ENCODE measurements around the gene C7orf33. TPM values are rescaled to one million over a fixed set of nuclear protein-coding genes. Genes with fewer than 3 reads are reported as not detected.

Gene C7orf33
- total and polyA plus RNA-seq, 2 of the 8 experiments (the other 6 are each of a cell fraction or from before 2014, with no cell fraction given): not detected

DNA sequence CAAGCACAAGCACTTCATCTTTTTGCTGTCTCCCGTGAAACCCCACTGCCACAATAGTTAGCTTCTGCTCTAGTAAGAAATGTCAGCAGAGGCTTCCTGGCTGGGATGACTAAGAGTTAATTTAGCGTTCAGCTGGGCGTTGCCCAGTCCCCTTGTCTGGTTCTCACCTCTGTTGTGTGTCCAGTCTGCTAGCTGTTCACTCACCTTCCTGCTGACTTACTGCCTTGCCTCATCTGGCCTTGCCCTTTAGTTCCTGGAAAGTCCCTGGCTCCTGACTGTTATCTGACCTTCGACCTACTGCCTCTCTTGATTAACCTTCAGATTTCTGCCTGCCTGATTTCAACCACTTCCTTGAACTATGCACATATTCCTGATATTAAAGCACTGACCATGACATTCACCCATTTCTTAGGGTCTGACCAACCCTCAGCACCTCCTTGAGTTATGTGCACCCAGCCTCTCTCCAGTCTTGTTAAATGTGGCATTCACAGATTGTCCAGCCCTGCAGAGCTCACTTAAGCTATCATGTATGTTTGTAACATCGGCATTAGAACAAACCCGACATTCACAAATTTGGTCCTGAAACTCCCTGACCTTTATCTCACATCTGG, 30.3 kb downstream of the C7orf33 start (continued):
- TF ChIP-seq SIN3A (conservative IDR thresholded peaks at IDR 0.05 in 1 of 2, IDR thresholded peaks at IDR 0.05 in 1 of 2; ENCODE audit: low read depth in 1 of 2, low read length in 2 of 2) (no peak), SIRT6 (IDR thresholded peaks at IDR 0.05; ENCODE audit: low read length) (no peak)
- TF ChIP-seq, protein P1, sequence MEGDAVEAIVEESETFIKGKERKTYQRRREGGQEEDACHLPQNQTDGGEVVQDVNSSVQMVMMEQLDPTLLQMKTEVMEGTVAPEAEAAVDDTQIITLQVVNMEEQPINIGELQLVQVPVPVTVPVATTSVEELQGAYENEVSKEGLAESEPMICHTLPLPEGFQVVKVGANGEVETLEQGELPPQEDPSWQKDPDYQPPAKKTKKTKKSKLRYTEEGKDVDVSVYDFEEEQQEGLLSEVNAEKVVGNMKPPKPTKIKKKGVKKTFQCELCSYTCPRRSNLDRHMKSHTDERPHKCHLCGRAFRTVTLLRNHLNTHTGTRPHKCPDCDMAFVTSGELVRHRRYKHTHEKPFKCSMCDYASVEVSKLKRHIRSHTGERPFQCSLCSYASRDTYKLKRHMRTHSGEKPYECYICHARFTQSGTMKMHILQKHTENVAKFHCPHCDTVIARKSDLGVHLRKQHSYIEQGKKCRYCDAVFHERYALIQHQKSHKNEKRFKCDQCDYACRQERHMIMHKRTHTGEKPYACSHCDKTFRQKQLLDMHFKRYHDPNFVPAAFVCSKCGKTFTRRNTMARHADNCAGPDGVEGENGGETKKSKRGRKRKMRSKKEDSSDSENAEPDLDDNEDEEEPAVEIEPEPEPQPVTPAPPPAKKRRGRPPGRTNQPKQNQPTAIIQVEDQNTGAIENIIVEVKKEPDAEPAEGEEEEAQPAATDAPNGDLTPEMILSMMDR (IDR thresholded peaks at IDR 0.05; ENCODE audit: control extremely low read depth in 1 of 3, insufficient read depth in 1 of 3, low read depth in 1 of 3, low read length in 3 of 3): no peak
- TF ChIP-seq, protein P2, sequence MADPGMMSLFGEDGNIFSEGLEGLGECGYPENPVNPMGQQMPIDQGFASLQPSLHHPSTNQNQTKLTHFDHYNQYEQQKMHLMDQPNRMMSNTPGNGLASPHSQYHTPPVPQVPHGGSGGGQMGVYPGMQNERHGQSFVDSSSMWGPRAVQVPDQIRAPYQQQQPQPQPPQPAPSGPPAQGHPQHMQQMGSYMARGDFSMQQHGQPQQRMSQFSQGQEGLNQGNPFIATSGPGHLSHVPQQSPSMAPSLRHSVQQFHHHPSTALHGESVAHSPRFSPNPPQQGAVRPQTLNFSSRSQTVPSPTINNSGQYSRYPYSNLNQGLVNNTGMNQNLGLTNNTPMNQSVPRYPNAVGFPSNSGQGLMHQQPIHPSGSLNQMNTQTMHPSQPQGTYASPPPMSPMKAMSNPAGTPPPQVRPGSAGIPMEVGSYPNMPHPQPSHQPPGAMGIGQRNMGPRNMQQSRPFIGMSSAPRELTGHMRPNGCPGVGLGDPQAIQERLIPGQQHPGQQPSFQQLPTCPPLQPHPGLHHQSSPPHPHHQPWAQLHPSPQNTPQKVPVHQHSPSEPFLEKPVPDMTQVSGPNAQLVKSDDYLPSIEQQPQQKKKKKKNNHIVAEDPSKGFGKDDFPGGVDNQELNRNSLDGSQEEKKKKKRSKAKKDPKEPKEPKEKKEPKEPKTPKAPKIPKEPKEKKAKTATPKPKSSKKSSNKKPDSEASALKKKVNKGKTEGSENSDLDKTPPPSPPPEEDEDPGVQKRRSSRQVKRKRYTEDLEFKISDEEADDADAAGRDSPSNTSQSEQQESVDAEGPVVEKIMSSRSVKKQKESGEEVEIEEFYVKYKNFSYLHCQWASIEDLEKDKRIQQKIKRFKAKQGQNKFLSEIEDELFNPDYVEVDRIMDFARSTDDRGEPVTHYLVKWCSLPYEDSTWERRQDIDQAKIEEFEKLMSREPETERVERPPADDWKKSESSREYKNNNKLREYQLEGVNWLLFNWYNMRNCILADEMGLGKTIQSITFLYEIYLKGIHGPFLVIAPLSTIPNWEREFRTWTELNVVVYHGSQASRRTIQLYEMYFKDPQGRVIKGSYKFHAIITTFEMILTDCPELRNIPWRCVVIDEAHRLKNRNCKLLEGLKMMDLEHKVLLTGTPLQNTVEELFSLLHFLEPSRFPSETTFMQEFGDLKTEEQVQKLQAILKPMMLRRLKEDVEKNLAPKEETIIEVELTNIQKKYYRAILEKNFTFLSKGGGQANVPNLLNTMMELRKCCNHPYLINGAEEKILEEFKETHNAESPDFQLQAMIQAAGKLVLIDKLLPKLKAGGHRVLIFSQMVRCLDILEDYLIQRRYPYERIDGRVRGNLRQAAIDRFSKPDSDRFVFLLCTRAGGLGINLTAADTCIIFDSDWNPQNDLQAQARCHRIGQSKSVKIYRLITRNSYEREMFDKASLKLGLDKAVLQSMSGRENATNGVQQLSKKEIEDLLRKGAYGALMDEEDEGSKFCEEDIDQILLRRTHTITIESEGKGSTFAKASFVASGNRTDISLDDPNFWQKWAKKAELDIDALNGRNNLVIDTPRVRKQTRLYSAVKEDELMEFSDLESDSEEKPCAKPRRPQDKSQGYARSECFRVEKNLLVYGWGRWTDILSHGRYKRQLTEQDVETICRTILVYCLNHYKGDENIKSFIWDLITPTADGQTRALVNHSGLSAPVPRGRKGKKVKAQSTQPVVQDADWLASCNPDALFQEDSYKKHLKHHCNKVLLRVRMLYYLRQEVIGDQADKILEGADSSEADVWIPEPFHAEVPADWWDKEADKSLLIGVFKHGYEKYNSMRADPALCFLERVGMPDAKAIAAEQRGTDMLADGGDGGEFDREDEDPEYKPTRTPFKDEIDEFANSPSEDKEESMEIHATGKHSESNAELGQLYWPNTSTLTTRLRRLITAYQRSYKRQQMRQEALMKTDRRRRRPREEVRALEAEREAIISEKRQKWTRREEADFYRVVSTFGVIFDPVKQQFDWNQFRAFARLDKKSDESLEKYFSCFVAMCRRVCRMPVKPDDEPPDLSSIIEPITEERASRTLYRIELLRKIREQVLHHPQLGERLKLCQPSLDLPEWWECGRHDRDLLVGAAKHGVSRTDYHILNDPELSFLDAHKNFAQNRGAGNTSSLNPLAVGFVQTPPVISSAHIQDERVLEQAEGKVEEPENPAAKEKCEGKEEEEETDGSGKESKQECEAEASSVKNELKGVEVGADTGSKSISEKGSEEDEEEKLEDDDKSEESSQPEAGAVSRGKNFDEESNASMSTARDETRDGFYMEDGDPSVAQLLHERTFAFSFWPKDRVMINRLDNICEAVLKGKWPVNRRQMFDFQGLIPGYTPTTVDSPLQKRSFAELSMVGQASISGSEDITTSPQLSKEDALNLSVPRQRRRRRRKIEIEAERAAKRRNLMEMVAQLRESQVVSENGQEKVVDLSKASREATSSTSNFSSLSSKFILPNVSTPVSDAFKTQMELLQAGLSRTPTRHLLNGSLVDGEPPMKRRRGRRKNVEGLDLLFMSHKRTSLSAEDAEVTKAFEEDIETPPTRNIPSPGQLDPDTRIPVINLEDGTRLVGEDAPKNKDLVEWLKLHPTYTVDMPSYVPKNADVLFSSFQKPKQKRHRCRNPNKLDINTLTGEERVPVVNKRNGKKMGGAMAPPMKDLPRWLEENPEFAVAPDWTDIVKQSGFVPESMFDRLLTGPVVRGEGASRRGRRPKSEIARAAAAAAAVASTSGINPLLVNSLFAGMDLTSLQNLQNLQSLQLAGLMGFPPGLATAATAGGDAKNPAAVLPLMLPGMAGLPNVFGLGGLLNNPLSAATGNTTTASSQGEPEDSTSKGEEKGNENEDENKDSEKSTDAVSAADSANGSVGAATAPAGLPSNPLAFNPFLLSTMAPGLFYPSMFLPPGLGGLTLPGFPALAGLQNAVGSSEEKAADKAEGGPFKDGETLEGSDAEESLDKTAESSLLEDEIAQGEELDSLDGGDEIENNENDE (IDR thresholded peaks at IDR 0.05; ENCODE audit: insufficient replicate concordance, low read length): no peak

Data from H1 (cell line).